WTC11 (cell line): ENCODE data around the gene RTN3. TPM values are rescaled to one million over a fixed set of nuclear protein-coding genes. Genes with fewer than 3 reads are reported as not detected.

Experiments used
- SMAD4 ChIP-seq: sonication (generic); formaldehyde crosslinking; IDR thresholded peaks from 2 replicates; pipeline ENCODE4 v1.8.0; 2022; ENCODE audit warnings: mild to moderate bottlenecking, missing genetic modification reagents
- SOX15 ChIP-seq: fragments of 250-450 bp; sonication (Bioruptor Pico); IDR thresholded peaks from 2 replicates; pipeline ENCODE4 v1.9.0; 2021; ENCODE audit warnings: mild to moderate bottlenecking
- TEAD1 ChIP-seq: sonication (generic); formaldehyde crosslinking; IDR thresholded peaks from 2 replicates; pipeline ENCODE4 v1.8.0; 2022; ENCODE audit warnings: mild to moderate bottlenecking, missing genetic modification reagents
- TP53 ChIP-seq: sonication (generic); formaldehyde crosslinking; IDR thresholded peaks from 2 replicates; pipeline ENCODE4 v1.8.1; 2023; ENCODE audit warnings: mild to moderate bottlenecking, missing genetic modification reagents
- ZNF219 ChIP-seq: sonication (generic); formaldehyde crosslinking; IDR thresholded peaks from 2 replicates; pipeline ENCODE4 v1.8.0; 2023; ENCODE audit warnings: missing genetic modification reagents, mild to moderate bottlenecking, borderline replicate concordance
- total RNA-seq: library from RNA; stranded (reverse); gene quantifications from 3 replicates; pipeline ENCODE4 v1.2.3, GENCODE V29; 2021
- TF ChIP-seq, protein P1 (sequence below): sonication (generic); formaldehyde crosslinking; IDR thresholded peaks from 2 replicates; pipeline ENCODE4 v1.8.1; 2023; ENCODE audit warnings: mild to moderate bottlenecking, moderate library complexity, missing genetic modification reagents
- TF ChIP-seq, protein P2 (sequence below): sonication (generic); formaldehyde crosslinking; IDR thresholded peaks from 2 replicates; pipeline ENCODE4 v1.8.1; 2023; ENCODE audit warnings: mild to moderate bottlenecking, missing genetic modification reagents, borderline replicate concordance
- TF ChIP-seq, protein P3 (sequence below): sonication (generic); formaldehyde crosslinking; IDR thresholded peaks from 2 replicates; pipeline ENCODE4 v1.8.1; 2022; ENCODE audit warnings: low read depth, missing genetic modification reagents, borderline replicate concordance
- TF ChIP-seq, protein P4 (sequence below): fragments of 250-450 bp; sonication (Bioruptor Pico); IDR thresholded peaks from 2 replicates; pipeline ENCODE4 v1.8.0; 2021; ENCODE audit warnings: mild to moderate bottlenecking
- TF ChIP-seq, protein P5 (sequence below): fragments of 250-450 bp; sonication (Bioruptor Pico); IDR thresholded peaks from 2 replicates; pipeline ENCODE4 v2.1.2; 2022; ENCODE audit warnings: mild to moderate bottlenecking, moderate library complexity
- TF ChIP-seq, protein P6 (sequence below): sonication (generic); formaldehyde crosslinking; IDR thresholded peaks from 2 replicates; pipeline ENCODE4 v1.8.0; 2023; ENCODE audit warnings: missing genetic modification reagents, mild to moderate bottlenecking, borderline replicate concordance
- TF ChIP-seq, protein P7 (sequence below): sonication (generic); formaldehyde crosslinking; conservative IDR thresholded peaks from 2 replicates; pipeline ENCODE4 v1.8.1; 2022; ENCODE audit warnings: mild to moderate bottlenecking, missing genetic modification reagents
- TF ChIP-seq, protein P8 (sequence below): sonication (generic); formaldehyde crosslinking; IDR thresholded peaks from 2 replicates; pipeline ENCODE4 v1.8.0; 2023; ENCODE audit warnings: mild to moderate bottlenecking, missing genetic modification reagents
- TF ChIP-seq, protein P9 (sequence below): sonication (generic); formaldehyde crosslinking; IDR thresholded peaks from 2 replicates; pipeline ENCODE4 v1.8.0; 2022; ENCODE audit warnings: mild to moderate bottlenecking, missing genetic modification reagents
- TF ChIP-seq, protein P10 (sequence below): sonication (generic); formaldehyde crosslinking; IDR thresholded peaks from 2 replicates; pipeline ENCODE4 v1.8.0; 2022; ENCODE audit warnings: mild to moderate bottlenecking, missing genetic modification reagents

The RTN3 gene
- total RNA-seq, 1 experiment from 2014 or later = 159 TPM

DNA sequence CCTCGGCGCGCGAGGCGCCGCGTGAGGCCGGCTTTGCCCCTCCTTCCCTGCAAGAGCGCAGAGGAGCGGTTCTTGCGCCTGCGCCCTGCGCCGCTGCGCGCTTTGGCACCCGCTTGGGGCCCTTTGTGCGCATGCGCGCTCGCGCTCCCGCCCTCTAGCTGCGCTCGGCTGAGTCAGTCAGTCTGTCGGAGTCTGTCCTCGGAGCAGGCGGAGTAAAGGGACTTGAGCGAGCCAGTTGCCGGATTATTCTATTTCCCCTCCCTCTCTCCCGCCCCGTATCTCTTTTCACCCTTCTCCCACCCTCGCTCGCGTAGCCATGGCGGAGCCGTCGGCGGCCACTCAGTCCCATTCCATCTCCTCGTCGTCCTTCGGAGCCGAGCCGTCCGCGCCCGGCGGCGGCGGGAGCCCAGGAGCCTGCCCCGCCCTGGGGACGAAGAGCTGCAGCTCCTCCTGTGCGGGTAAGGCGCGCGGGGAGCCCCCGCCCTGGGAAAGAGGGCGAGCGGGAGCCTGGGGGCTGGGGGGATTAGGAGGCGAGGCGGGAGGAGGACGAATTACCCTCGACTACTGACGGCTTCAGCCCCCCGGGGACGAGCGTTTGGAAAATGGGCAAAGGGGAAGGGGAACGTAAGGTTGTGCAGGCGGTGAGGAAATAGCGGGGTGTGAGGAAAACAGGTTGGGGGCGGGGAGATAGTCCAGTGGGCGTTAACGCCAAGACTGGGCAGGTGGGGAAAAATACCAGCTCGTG lies at the start of gene RTN3 (continued):
- TF ChIP-seq, protein P1, sequence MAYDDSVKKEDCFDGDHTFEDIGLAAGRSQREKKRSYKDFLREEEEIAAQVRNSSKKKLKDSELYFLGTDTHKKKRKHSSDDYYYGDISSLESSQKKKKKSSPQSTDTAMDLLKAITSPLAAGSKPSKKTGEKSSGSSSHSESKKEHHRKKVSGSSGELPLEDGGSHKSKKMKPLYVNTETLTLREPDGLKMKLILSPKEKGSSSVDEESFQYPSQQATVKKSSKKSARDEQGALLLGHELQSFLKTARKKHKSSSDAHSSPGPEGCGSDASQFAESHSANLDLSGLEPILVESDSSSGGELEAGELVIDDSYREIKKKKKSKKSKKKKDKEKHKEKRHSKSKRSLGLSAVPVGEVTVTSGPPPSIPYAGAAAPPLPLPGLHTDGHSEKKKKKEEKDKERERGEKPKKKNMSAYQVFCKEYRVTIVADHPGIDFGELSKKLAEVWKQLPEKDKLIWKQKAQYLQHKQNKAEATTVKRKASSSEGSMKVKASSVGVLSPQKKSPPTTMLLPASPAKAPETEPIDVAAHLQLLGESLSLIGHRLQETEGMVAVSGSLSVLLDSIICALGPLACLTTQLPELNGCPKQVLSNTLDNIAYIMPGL = peak; percentile 88; the same call in 1 of the 2 replicates
- TF ChIP-seq, protein P2, sequence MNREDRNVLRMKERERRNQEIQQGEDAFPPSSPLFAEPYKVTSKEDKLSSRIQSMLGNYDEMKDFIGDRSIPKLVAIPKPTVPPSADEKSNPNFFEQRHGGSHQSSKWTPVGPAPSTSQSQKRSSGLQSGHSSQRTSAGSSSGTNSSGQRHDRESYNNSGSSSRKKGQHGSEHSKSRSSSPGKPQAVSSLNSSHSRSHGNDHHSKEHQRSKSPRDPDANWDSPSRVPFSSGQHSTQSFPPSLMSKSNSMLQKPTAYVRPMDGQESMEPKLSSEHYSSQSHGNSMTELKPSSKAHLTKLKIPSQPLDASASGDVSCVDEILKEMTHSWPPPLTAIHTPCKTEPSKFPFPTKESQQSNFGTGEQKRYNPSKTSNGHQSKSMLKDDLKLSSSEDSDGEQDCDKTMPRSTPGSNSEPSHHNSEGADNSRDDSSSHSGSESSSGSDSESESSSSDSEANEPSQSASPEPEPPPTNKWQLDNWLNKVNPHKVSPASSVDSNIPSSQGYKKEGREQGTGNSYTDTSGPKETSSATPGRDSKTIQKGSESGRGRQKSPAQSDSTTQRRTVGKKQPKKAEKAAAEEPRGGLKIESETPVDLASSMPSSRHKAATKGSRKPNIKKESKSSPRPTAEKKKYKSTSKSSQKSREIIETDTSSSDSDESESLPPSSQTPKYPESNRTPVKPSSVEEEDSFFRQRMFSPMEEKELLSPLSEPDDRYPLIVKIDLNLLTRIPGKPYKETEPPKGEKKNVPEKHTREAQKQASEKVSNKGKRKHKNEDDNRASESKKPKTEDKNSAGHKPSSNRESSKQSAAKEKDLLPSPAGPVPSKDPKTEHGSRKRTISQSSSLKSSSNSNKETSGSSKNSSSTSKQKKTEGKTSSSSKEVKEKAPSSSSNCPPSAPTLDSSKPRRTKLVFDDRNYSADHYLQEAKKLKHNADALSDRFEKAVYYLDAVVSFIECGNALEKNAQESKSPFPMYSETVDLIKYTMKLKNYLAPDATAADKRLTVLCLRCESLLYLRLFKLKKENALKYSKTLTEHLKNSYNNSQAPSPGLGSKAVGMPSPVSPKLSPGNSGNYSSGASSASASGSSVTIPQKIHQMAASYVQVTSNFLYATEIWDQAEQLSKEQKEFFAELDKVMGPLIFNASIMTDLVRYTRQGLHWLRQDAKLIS = no peak
- TF ChIP-seq, protein P3, sequence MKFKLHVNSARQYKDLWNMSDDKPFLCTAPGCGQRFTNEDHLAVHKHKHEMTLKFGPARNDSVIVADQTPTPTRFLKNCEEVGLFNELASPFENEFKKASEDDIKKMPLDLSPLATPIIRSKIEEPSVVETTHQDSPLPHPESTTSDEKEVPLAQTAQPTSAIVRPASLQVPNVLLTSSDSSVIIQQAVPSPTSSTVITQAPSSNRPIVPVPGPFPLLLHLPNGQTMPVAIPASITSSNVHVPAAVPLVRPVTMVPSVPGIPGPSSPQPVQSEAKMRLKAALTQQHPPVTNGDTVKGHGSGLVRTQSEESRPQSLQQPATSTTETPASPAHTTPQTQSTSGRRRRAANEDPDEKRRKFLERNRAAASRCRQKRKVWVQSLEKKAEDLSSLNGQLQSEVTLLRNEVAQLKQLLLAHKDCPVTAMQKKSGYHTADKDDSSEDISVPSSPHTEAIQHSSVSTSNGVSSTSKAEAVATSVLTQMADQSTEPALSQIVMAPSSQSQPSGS = no peak
- TF ChIP-seq, protein P4, sequence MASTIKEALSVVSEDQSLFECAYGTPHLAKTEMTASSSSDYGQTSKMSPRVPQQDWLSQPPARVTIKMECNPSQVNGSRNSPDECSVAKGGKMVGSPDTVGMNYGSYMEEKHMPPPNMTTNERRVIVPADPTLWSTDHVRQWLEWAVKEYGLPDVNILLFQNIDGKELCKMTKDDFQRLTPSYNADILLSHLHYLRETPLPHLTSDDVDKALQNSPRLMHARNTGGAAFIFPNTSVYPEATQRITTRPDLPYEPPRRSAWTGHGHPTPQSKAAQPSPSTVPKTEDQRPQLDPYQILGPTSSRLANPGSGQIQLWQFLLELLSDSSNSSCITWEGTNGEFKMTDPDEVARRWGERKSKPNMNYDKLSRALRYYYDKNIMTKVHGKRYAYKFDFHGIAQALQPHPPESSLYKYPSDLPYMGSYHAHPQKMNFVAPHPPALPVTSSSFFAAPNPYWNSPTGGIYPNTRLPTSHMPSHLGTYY (CRISPR knock-in tag) = no peak
- TF ChIP-seq ZNF219 (CRISPR knock-in tag) (no peak), TEAD1 (CRISPR knock-in tag) (no peak), SOX15 (CRISPR knock-in tag) (no peak), SMAD4 (CRISPR knock-in tag) (no peak), TP53 (CRISPR knock-in tag) (no peak; the same call in 1 of the 2 replicates)
- TF ChIP-seq, protein P5, sequence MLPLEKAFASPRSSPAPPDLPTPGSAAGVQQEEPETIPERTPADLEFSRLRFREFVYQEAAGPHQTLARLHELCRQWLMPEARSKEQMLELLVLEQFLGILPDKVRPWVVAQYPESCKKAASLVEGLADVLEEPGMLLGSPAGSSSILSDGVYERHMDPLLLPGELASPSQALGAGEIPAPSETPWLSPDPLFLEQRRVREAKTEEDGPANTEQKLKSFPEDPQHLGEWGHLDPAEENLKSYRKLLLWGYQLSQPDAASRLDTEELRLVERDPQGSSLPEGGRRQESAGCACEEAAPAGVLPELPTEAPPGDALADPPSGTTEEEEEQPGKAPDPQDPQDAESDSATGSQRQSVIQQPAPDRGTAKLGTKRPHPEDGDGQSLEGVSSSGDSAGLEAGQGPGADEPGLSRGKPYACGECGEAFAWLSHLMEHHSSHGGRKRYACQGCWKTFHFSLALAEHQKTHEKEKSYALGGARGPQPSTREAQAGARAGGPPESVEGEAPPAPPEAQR = no peak
- TF ChIP-seq, protein P6, sequence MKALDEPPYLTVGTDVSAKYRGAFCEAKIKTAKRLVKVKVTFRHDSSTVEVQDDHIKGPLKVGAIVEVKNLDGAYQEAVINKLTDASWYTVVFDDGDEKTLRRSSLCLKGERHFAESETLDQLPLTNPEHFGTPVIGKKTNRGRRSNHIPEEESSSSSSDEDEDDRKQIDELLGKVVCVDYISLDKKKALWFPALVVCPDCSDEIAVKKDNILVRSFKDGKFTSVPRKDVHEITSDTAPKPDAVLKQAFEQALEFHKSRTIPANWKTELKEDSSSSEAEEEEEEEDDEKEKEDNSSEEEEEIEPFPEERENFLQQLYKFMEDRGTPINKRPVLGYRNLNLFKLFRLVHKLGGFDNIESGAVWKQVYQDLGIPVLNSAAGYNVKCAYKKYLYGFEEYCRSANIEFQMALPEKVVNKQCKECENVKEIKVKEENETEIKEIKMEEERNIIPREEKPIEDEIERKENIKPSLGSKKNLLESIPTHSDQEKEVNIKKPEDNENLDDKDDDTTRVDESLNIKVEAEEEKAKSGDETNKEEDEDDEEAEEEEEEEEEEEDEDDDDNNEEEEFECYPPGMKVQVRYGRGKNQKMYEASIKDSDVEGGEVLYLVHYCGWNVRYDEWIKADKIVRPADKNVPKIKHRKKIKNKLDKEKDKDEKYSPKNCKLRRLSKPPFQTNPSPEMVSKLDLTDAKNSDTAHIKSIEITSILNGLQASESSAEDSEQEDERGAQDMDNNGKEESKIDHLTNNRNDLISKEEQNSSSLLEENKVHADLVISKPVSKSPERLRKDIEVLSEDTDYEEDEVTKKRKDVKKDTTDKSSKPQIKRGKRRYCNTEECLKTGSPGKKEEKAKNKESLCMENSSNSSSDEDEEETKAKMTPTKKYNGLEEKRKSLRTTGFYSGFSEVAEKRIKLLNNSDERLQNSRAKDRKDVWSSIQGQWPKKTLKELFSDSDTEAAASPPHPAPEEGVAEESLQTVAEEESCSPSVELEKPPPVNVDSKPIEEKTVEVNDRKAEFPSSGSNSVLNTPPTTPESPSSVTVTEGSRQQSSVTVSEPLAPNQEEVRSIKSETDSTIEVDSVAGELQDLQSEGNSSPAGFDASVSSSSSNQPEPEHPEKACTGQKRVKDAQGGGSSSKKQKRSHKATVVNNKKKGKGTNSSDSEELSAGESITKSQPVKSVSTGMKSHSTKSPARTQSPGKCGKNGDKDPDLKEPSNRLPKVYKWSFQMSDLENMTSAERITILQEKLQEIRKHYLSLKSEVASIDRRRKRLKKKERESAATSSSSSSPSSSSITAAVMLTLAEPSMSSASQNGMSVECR (CRISPR knock-in tag) = peak; percentile 80; the same call in 1 of the 2 replicates
- TF ChIP-seq, protein P7, sequence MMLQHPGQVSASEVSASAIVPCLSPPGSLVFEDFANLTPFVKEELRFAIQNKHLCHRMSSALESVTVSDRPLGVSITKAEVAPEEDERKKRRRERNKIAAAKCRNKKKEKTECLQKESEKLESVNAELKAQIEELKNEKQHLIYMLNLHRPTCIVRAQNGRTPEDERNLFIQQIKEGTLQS (CRISPR knock-in tag) = no peak
- TF ChIP-seq, protein P8, sequence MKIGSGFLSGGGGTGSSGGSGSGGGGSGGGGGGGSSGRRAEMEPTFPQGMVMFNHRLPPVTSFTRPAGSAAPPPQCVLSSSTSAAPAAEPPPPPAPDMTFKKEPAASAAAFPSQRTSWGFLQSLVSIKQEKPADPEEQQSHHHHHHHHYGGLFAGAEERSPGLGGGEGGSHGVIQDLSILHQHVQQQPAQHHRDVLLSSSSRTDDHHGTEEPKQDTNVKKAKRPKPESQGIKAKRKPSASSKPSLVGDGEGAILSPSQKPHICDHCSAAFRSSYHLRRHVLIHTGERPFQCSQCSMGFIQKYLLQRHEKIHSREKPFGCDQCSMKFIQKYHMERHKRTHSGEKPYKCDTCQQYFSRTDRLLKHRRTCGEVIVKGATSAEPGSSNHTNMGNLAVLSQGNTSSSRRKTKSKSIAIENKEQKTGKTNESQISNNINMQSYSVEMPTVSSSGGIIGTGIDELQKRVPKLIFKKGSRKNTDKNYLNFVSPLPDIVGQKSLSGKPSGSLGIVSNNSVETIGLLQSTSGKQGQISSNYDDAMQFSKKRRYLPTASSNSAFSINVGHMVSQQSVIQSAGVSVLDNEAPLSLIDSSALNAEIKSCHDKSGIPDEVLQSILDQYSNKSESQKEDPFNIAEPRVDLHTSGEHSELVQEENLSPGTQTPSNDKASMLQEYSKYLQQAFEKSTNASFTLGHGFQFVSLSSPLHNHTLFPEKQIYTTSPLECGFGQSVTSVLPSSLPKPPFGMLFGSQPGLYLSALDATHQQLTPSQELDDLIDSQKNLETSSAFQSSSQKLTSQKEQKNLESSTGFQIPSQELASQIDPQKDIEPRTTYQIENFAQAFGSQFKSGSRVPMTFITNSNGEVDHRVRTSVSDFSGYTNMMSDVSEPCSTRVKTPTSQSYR (CRISPR knock-in tag) = no peak
- TF ChIP-seq, protein P9, sequence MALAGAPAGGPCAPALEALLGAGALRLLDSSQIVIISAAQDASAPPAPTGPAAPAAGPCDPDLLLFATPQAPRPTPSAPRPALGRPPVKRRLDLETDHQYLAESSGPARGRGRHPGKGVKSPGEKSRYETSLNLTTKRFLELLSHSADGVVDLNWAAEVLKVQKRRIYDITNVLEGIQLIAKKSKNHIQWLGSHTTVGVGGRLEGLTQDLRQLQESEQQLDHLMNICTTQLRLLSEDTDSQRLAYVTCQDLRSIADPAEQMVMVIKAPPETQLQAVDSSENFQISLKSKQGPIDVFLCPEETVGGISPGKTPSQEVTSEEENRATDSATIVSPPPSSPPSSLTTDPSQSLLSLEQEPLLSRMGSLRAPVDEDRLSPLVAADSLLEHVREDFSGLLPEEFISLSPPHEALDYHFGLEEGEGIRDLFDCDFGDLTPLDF (CRISPR knock-in tag) = no peak
- TF ChIP-seq, protein P10, sequence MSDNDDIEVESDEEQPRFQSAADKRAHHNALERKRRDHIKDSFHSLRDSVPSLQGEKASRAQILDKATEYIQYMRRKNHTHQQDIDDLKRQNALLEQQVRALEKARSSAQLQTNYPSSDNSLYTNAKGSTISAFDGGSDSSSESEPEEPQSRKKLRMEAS = peak; percentile 35
